ENCODE measurements around the gene TPRG1. TPM values are rescaled to one million over a fixed set of nuclear protein-coding genes. Genes with fewer than 3 reads are reported as not detected.

TPRG1 gene
- total and polyA plus RNA-seq, 2 of the 8 experiments (the other 6 are each of a cell fraction or from before 2014, with no cell fraction given), result 0.37 to 0.47 TPM

DNA sequence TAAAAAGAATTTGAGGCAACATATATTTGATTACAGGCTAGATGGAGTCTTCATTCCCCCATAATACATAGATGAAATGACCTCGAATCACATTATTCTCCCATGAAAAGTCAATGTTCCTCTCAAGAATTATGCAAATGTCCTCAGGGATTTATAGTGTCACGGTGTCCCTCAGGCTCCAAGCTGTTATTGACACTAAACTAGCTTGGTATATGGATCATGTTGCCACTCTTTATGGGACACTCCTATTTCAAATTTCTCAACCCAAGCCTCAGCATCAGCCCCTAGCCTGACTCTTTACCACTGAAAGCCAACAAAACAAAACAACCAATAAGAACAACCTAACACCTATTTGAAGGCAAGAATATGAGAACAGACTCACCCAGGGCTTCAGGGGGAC, 139.8 kb downstream of the TPRG1 start (continued):
- TF ChIP-seq CHD7 (IDR thresholded peaks at IDR 0.05; ENCODE audit: insufficient replicate concordance, low read length) (no peak), CREB1 (IDR thresholded peaks at IDR 0.05) (no peak), SAP30 (IDR thresholded peaks at IDR 0.05; ENCODE audit: insufficient read depth, insufficient replicate concordance, low read length) (no peak)

All from H1 (cell line).